Peyer's patch (tissue), 4 donors: Measurements from ENCODE around the gene SEC24C. TPM values are rescaled to one million over a fixed set of nuclear protein-coding genes. Genes with fewer than 3 reads are reported as not detected.

ENCODE experiments used
- DNase-seq, 3 donors: peaks; one replicate each; pipeline ENCODE4 v3.0.0-alpha.2; 2017 to 2019
- H3K27ac ChIP-seq, 4 donors: fragments of 200-600 bp; sonication (generic); one replicate each; pipeline ENCODE4 v1.5.1; 2016 to 2019
- H3K27me3 ChIP-seq, 2 donors: fragments of 200-600 bp; sonication (generic); one replicate each; pipeline ENCODE4 v1.5.1; 2019
- H3K36me3 ChIP-seq, 3 donors: fragments of 200-600 bp; sonication (generic); one replicate each; pipeline ENCODE4 v1.5.1; 2016 to 2019
- H3K4me1 ChIP-seq, 4 donors: fragments of 200-600 bp; sonication (generic); one replicate each; pipeline ENCODE4 v1.5.1; 2016 to 2019
- H3K4me3 ChIP-seq, 4 donors: fragments of 200-600 bp; sonication (generic); 1 replicate in 3 of 4; 2 replicates in 1 of 4; pipeline ENCODE4 v1.5.1; 2016 to 2019; ENCODE audit warnings: mild to moderate bottlenecking in 1 of 4
- H3K9me3 ChIP-seq, 4 donors: fragments of 200-600 bp; sonication (generic); one replicate each; pipeline ENCODE4 v1.5.1; 2016 to 2019; ENCODE audit warnings: mild to moderate bottlenecking in 1 of 4
- CTCF ChIP-seq, 6 experiments: fragments of 450-650 bp in 4 of 6; fragments of 200-600 bp in 2 of 6; sonication (generic) in 1 of 6; IDR thresholded peaks; one replicate each; pipeline ENCODE4 v1.5.1; 2017 to 2019; ENCODE audit warnings: antibody characterized with exemption in 6 of 6, mild to moderate bottlenecking in 3 of 6, moderate library complexity in 1 of 6
- POLR2A ChIP-seq, 2 donors: fragments of 450-650 bp; IDR thresholded peaks; one replicate each; pipeline ENCODE4 v1.5.1; 2017; ENCODE audit warnings: antibody characterized with exemption in 2 of 2, mild to moderate bottlenecking in 2 of 2, moderate library complexity in 2 of 2
- total RNA-seq, 4 donors: library from RNA; depleted of rRNA; stranded (reverse); fragments of >200 nt; gene quantifications; one replicate each; pipeline ENCODE4 v1.1.0, GENCODE V29; 2016

Gene SEC24C
- total RNA-seq, 4 donors from 2014 or later: 48.7 to 81.5 (median 79.9) TPM

- Histone ChIP-seq H3K27ac (no peak overlapping the region), H3K4me1 (no peaks in the 10 kb centered on the region), H3K4me3 (no peak overlapping the region), H3K9me3 (no peaks in the 10 kb centered on the region), H3K36me3 (peaks cover 0 to 98% (median 0%) of the 10 kb centered on the region in 3 donors), H3K27me3 (no peaks in the 10 kb centered on the region)
- DNase-seq: peak in 1 of 3 donors; percentile 43
- TF ChIP-seq POLR2A (IDR thresholded peaks at IDR 0.05): no peak
- TF ChIP-seq CTCF (IDR thresholded peaks at IDR 0.05): no peak
Observed at GRCh38 chr10:73797324-73798025, 53.3 kb downstream of the SEC24C start.

GRCh38 chr10:73798087-73798486 lies 53.9 kb downstream of the SEC24C start:
- Histone ChIP-seq H3K4me3 (no peak overlapping the region), H3K36me3 (peaks cover 0 to 98% (median 0%) of the 10 kb centered on the region in 3 donors), H3K9me3 (no peaks in the 10 kb centered on the region), H3K27ac (no peak overlapping the region), H3K27me3 (no peaks in the 10 kb centered on the region), H3K4me1 (no peaks in the 10 kb centered on the region)
- no peak for DNase-seq
- TF ChIP-seq CTCF (IDR thresholded peaks at IDR 0.05): no peak

GRCh38 chr10:73798927-73799560 lies 54.9 kb downstream of the SEC24C start:
- TF ChIP-seq CTCF (IDR thresholded peaks at IDR 0.05) (no peak), POLR2A (IDR thresholded peaks at IDR 0.05) (no peak)
- no peaks in the 10 kb centered on the region for H3K4me1 ChIP-seq
- DNase-seq: no peak
- no peaks in the 10 kb centered on the region for H3K9me3 ChIP-seq
- H3K27me3 ChIP-seq: no peaks in the 10 kb centered on the region
- H3K4me3 ChIP-seq: no peak overlapping the region
- peaks cover 0 to 98% (median 0%) of the 10 kb centered on the region in 3 donors for H3K36me3 ChIP-seq
- H3K27ac ChIP-seq: no peak overlapping the region

- H3K36me3 ChIP-seq: peaks cover 0 to 98% (median 0%) of the 10 kb centered on the region in 3 donors
- H3K4me3 ChIP-seq: no peak overlapping the region
- no peak overlapping the region for H3K27ac ChIP-seq
- no peaks in the 10 kb centered on the region for H3K9me3 ChIP-seq
- TF ChIP-seq CTCF (IDR thresholded peaks at IDR 0.05): no peak
- TF ChIP-seq POLR2A (IDR thresholded peaks at IDR 0.05): no peak
- H3K4me1 ChIP-seq: no peaks in the 10 kb centered on the region
- no peak for DNase-seq
- H3K27me3 ChIP-seq: no peaks in the 10 kb centered on the region
Observed at GRCh38 chr10:73799899-73800559, 55.9 kb downstream of the SEC24C start.

DNA sequence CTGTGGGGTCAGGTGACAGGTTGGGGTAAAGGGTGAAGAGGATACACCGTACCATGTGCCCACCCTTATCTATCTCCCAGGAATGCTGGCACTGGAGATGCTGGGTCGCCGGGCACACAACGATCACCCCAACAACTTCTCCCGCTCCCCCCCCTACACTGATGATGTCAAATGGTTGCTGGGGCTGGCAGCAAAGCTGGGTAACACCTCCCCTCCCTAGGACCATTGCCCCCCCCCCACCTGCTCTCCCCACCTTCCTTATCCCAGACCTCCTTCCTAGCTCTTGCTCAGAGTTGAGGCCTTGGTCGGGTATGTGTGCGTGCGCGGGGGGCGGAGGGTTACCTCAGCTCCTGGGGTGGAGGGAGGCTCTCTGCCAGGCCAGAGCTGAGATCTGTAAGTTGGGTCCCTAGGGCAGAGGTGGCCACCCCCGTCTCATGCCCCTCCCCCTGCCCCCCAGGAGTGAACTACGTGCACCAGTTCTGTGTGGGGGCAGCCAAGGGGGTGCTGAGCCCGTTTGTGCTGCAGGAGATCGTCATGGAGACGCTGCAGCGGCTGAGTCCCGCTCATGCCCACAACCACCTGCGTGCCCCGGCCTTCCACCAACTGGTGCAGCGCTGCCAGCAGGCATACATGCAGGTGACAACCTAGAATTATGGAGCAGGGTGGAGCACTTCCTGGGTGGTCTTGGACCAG lies 56.5 kb downstream of the SEC24C start:
- Histone ChIP-seq H3K27ac (no peak overlapping the region), H3K9me3 (no peaks in the 10 kb centered on the region), H3K27me3 (no peaks in the 10 kb centered on the region), H3K4me3 (no peak overlapping the region), H3K36me3 (peaks cover 0 to 98% (median 0%) of the 10 kb centered on the region in 3 donors), H3K4me1 (no peaks in the 10 kb centered on the region)
- TF ChIP-seq CTCF (IDR thresholded peaks at IDR 0.05) (no peak), POLR2A (IDR thresholded peaks at IDR 0.05) (no peak)
- DNase-seq: no peak
